DOHH2 (cell line): ENCODE measurements around the gene HOXC9.

Experiments
- EZH2phosphoT487 ChIP-seq: fragments of 200-600 bp; sonication (generic); IDR thresholded peaks from 2 replicates; pipeline ENCODE4 v1.6.1; 2017; ENCODE audit warnings: borderline replicate concordance, mild to moderate bottlenecking, antibody characterized with exemption, low read length, moderate library complexity, mixed read lengths
- TF ChIP-seq, protein P1 (sequence below): fragments of 200-600 bp; sonication (generic); IDR thresholded peaks from one replicate; pipeline ENCODE4 v1.5.1; 2014; ENCODE audit warnings: antibody characterized with exemption, mild to moderate bottlenecking, low read depth, low read length; ENCODE audit not compliant: poor library complexity, severe bottlenecking

DNA sequence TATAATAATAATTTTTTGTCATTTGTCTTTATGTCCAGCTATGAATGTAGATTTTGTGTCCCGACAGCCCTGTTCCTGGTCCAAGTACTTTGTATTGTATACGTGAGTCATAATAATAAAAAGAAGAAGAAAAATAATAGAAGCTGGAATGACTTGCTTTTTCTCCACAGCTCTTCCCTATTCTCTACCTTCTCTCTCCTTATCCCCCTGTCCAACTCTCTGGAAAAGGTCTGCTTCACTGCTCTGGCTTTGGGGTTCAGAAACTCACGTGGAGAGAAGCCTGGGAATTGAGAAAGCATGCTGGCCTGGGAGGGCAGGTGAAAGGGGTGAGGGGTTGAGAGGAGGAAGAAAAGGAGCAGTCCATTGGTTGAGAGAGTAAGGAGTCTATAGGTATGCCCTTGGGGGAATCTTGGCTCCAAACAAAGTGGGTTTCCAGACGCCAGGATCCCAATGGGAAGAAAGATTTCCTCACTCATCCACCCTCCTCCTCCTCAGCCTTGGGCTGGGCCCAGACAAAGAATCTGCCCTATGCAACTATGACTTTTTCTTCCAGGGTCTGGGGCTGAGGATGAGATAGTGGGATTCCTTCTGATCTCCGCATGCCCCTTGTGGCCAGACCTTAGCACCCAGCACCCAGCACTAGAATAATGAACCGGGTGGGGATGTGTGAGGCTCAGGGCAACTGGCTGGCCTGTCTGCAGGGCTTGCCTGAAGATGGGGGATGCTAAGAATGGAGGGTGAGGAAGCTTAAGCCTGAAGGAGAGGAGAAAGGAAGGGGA, 12.9 kb downstream of the HOXC9 start:
- TF ChIP-seq, protein P1, sequence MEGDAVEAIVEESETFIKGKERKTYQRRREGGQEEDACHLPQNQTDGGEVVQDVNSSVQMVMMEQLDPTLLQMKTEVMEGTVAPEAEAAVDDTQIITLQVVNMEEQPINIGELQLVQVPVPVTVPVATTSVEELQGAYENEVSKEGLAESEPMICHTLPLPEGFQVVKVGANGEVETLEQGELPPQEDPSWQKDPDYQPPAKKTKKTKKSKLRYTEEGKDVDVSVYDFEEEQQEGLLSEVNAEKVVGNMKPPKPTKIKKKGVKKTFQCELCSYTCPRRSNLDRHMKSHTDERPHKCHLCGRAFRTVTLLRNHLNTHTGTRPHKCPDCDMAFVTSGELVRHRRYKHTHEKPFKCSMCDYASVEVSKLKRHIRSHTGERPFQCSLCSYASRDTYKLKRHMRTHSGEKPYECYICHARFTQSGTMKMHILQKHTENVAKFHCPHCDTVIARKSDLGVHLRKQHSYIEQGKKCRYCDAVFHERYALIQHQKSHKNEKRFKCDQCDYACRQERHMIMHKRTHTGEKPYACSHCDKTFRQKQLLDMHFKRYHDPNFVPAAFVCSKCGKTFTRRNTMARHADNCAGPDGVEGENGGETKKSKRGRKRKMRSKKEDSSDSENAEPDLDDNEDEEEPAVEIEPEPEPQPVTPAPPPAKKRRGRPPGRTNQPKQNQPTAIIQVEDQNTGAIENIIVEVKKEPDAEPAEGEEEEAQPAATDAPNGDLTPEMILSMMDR: no peak
- no peak for TF ChIP-seq EZH2phosphoT487
